HEK293 (cell line): Measurements from ENCODE around the gene ISOC1.

ENCODE experiments used
- CTCF ChIA-PET: fragments of 350-600 bp; formaldehyde crosslinking; extraction: SDS; loops from one replicate; lab custom pipeline; 2021; ENCODE audit warnings: antibody characterized with exemption; lab: Yijun Ruan, JAX
- POLR2A ChIA-PET: fragments of 300-600 bp; formaldehyde crosslinking; extraction: SDS; loops from one replicate; lab custom pipeline; 2020; ENCODE audit warnings: antibody characterized with exemption, inconsistent platforms; lab: Yijun Ruan, JAX
- H3K27ac ChIP-seq: fragments of 200-500 bp; sonication (Bioruptor generic); 2 replicates; pipeline ENCODE4 v1.5.1; 2014; ENCODE audit warnings: low read depth, low read length, control low read depth, inconsistent platforms; ENCODE audit errors: extremely low read depth
- H3K36me3 ChIP-seq, 2 experiments: fragments of 200-500 bp in 1 of 2; sonication (Bioruptor generic) in 1 of 2; 1 replicate in 1 of 2; 2 replicates in 1 of 2; pipeline ENCODE4 v1.5.1; 2014 to 2017; ENCODE audit warnings: inconsistent platforms in 2 of 2, low read length in 2 of 2; ENCODE audit not compliant: control insufficient read depth in 2 of 2, insufficient read depth in 1 of 2
- H3K4me1 ChIP-seq: fragments of 200-500 bp; sonication (Bioruptor generic); 2 replicates; pipeline ENCODE4 v1.5.1; 2014; ENCODE audit warnings: mild to moderate bottlenecking, low read length, inconsistent platforms; ENCODE audit not compliant: control insufficient read depth, insufficient read depth
- H3K4me3 ChIP-seq: 2 replicates; pipeline ENCODE4 v1.5.1; 2011; ENCODE audit warnings: low read depth, mild to moderate bottlenecking, control low read depth, low read length, moderate library complexity
- H3K9me3 ChIP-seq: fragments of 200-500 bp; sonication (Bioruptor generic); 2 replicates; pipeline ENCODE4 v1.5.1; 2014; ENCODE audit warnings: low read depth, low read length, inconsistent platforms; ENCODE audit not compliant: control insufficient read depth, insufficient read depth
- CTCF ChIP-seq: fragments of 450-650 bp; formaldehyde crosslinking; IDR thresholded peaks from 2 replicates; pipeline ENCODE4 v1.5.1; 2016; ENCODE audit warnings: missing biosample characterization, missing genetic modification characterization
- KLF8 ChIP-seq: fragments of 450-650 bp; formaldehyde crosslinking; IDR thresholded peaks from 2 replicates; pipeline ENCODE4 v1.5.1; 2016; ENCODE audit warnings: missing biosample characterization, missing genetic modification characterization
- MEIS1 ChIP-seq: sonication (generic); formaldehyde crosslinking; IDR thresholded peaks from 2 replicates; pipeline ENCODE4 v1.8.1; 2022; ENCODE audit warnings: missing genetic modification reagents, mild to moderate bottlenecking, borderline replicate concordance
- MZF1 ChIP-seq: fragments of 450-650 bp; formaldehyde crosslinking; IDR thresholded peaks from 2 replicates; pipeline ENCODE4 v1.5.1; 2017; ENCODE audit warnings: missing biosample characterization, missing genetic modification characterization, borderline replicate concordance
- SETDB1 ChIP-seq: IDR thresholded peaks from one replicate; pipeline ENCODE4 v1.6.1; 2017; ENCODE audit warnings: mild to moderate bottlenecking, low read length, moderate library complexity, mixed read lengths; ENCODE audit not compliant: insufficient read length
- YY2 ChIP-seq: fragments of 450-650 bp; formaldehyde crosslinking; IDR thresholded peaks from 2 replicates; pipeline ENCODE4 v1.5.1; 2016; ENCODE audit warnings: missing biosample characterization, missing genetic modification characterization
- ZBTB10 ChIP-seq: fragments of 450-650 bp; formaldehyde crosslinking; IDR thresholded peaks from 2 replicates; pipeline ENCODE4 v1.5.1; 2016; ENCODE audit warnings: missing biosample characterization, missing genetic modification characterization
- ZNF426 ChIP-seq: fragments of 450-650 bp; formaldehyde crosslinking; IDR thresholded peaks from 2 replicates; pipeline ENCODE4 v1.5.1; 2017; ENCODE audit warnings: missing biosample characterization, missing genetic modification characterization, mild to moderate bottlenecking, inconsistent platforms, moderate library complexity
- ZNF510 ChIP-seq: fragments of 450-650 bp; formaldehyde crosslinking; IDR thresholded peaks from 2 replicates; pipeline ENCODE4 v1.5.1; 2018; ENCODE audit warnings: mild to moderate bottlenecking, missing genetic modification characterization, missing biosample characterization; ENCODE audit not compliant: insufficient replicate concordance
- ZNF660 ChIP-seq: fragments of 450-650 bp; IDR thresholded peaks from 2 replicates; pipeline ENCODE4 v1.5.1; 2018; ENCODE audit warnings: missing biosample characterization, mild to moderate bottlenecking, missing genetic modification characterization
- TF ChIP-seq, protein P1 (sequence below): fragments of 450-650 bp; formaldehyde crosslinking; IDR thresholded peaks from 2 replicates; pipeline ENCODE4 v1.5.1; 2016; ENCODE audit warnings: missing biosample characterization, missing genetic modification characterization
- TF ChIP-seq, protein P2 (sequence below): fragments of 450-650 bp; formaldehyde crosslinking; IDR thresholded peaks from 2 replicates; pipeline ENCODE4 v1.5.1; 2016; ENCODE audit warnings: missing biosample characterization, missing genetic modification characterization
- TF ChIP-seq, protein P3 (sequence below): fragments of 450-650 bp; formaldehyde crosslinking; IDR thresholded peaks from 2 replicates; pipeline ENCODE4 v1.5.0; 2017; ENCODE audit warnings: missing biosample characterization, missing genetic modification characterization, borderline replicate concordance

ISOC1 gene

GRCh38 chr5:129077433-129078075 is 17.0 kb upstream of the ISOC1 start:
- Histone ChIP-seq H3K4me1 (peaks cover 10% of the 10 kb centered on the region; the same call in 1 of the 2 replicates), H3K36me3 (no peaks in the 10 kb centered on the region), H3K4me3 (no peak overlapping the region), H3K9me3 (no peaks in the 10 kb centered on the region), H3K27ac (no peak overlapping the region)
- CTCF ChIA-PET: no interaction called here
- TF ChIP-seq MZF1 (tag by site-specific recombination): no peak
- TF ChIP-seq, protein P1, sequence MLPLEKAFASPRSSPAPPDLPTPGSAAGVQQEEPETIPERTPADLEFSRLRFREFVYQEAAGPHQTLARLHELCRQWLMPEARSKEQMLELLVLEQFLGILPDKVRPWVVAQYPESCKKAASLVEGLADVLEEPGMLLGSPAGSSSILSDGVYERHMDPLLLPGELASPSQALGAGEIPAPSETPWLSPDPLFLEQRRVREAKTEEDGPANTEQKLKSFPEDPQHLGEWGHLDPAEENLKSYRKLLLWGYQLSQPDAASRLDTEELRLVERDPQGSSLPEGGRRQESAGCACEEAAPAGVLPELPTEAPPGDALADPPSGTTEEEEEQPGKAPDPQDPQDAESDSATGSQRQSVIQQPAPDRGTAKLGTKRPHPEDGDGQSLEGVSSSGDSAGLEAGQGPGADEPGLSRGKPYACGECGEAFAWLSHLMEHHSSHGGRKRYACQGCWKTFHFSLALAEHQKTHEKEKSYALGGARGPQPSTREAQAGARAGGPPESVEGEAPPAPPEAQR: no peak
- POLR2A ChIA-PET: no interaction called here

DNA sequence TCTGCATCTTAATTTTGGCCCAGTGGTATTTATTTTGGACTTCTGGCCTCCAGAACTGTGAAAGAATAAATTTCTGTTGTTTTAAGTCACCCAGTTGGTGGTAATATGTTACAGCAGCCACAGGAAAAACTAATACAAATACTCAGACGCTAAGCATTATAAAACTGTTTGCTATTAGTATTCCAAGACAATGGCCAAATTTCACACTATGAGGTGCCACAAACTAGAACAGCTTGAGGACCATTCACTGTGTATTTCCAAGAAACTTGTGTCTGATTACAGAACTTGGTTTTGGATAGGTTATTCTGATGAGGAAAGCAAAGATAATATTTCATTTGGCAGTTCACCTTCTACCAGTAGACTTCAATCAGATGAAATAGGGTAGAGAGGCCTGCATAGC is 16.3 kb upstream of the ISOC1 start:
- H3K4me3 ChIP-seq: no peak overlapping the region
- TF ChIP-seq YY2 (tag by site-specific recombination) (no peak), MEIS1 (no peak), ZNF660 (tag by site-specific recombination) (no peak), KLF8 (no peak), CTCF (tag by site-specific recombination) (no peak), ZNF426 (no peak), ZNF510 (tag by site-specific recombination) (no peak), SETDB1 (no peak), ZBTB10 (tag by site-specific recombination) (no peak)
- TF ChIP-seq, protein P2, sequence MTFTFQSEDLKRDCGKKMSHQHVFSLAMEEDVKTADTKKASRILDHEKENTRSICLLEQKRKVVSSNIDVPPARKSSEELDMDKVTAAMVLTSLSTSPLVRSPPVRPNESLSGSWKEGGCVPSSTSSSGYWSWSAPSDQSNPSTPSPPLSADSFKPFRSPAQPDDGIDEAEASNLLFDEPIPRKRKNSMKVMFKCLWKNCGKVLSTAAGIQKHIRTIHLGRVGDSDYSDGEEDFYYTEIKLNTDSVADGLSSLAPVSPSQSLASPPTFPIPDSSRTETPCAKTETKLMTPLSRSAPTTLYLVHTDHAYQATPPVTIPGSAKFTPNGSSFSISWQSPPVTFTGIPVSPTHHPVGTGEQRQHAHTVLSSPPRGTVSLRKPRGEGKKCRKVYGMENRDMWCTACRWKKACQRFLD (tag by site-specific recombination): no peak
- TF ChIP-seq, protein P3, sequence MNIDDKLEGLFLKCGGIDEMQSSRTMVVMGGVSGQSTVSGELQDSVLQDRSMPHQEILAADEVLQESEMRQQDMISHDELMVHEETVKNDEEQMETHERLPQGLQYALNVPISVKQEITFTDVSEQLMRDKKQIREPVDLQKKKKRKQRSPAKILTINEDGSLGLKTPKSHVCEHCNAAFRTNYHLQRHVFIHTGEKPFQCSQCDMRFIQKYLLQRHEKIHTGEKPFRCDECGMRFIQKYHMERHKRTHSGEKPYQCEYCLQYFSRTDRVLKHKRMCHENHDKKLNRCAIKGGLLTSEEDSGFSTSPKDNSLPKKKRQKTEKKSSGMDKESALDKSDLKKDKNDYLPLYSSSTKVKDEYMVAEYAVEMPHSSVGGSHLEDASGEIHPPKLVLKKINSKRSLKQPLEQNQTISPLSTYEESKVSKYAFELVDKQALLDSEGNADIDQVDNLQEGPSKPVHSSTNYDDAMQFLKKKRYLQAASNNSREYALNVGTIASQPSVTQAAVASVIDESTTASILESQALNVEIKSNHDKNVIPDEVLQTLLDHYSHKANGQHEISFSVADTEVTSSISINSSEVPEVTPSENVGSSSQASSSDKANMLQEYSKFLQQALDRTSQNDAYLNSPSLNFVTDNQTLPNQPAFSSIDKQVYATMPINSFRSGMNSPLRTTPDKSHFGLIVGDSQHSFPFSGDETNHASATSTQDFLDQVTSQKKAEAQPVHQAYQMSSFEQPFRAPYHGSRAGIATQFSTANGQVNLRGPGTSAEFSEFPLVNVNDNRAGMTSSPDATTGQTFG (tag by site-specific recombination): no peak
- CTCF ChIA-PET: no interaction called here
- H3K27ac ChIP-seq: no peak overlapping the region
- H3K36me3 ChIP-seq: no peaks in the 10 kb centered on the region
- peaks cover 10% of the 10 kb centered on the region; the same call in 1 of the 2 replicates for H3K4me1 ChIP-seq
- POLR2A ChIA-PET: no interaction called here
- H3K9me3 ChIP-seq: no peaks in the 10 kb centered on the region
